ENCODE measurements around the gene GRIA4.
"Not testable (repeated sequence)": the region's sequence is repeated elsewhere in the genome, so short reads cannot be mapped to it uniquely, and the experiment has no call there.

The GRIA4 gene

DNA sequence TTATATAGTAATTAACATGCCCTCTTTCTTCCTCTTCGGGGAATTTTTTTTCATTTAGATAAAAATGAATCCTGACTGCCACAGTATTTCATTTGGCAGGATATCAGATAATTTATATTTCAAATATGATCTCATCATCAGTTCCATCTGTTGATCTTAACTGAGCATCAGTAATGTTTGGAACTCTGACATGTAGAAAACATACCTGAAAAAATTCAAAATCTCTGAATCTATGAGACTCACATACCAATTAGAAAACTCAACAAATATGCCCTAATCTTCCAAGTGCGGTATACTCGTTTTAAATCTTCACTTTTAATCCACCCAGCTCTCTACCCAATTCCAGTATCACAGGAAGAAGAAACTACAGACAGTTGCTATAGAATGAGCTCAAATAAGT, 250.2 kb downstream of the GRIA4 start:
- no peak for DNase-seq (ENCODE audit: low read depth)

DNA sequence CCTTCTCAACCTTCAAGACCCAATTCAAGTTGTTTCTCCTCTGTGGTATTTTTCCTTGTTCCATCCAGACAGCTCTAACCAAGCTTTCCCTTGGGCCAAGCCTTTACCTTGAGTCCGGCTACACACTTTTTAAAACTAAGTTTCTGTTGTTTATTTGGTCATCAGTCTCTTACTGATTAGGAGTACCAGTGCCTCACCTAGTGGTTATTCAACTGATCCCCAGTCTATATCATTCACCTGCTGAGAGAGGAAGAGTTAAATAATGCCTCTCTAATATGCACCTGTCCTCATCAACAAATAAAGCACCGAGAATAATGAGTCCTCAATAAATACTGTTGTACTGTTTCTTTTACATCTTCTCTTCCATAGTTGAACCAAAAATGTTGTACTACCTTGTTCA, 251.4 kb downstream of the GRIA4 start:
- DNase-seq (ENCODE audit: low read depth): no peak

DNA sequence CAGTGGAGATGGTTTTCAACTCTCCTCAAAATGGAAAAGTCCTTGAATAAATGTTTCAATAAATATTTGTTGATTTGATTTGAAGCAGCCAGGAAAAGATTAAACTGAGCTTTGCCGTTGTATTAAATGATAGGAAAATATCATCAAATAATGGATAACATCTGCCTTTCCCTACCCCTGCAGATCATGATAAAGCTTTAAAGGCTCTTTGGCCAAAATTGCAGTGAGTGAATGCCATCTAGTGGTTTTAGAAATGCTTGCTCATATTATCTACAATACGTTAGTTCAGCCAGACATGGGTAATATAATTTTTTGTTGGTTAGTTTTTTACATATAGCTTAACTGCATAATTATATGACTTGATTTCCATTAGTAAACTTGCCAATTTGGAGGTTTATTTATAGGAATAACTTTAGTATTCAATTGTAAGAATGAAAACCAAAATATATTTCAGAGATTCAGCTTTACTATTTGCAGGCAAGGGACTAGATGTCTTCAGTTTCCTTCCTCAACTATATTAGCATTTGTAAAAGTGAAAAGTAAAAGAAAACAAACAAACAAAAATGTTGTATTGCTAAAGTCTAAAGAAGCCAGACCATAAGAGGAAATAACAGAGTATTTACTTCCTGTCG, 253.0 kb downstream of the GRIA4 start:
- no peak for DNase-seq (ENCODE audit: low read depth)

DNA sequence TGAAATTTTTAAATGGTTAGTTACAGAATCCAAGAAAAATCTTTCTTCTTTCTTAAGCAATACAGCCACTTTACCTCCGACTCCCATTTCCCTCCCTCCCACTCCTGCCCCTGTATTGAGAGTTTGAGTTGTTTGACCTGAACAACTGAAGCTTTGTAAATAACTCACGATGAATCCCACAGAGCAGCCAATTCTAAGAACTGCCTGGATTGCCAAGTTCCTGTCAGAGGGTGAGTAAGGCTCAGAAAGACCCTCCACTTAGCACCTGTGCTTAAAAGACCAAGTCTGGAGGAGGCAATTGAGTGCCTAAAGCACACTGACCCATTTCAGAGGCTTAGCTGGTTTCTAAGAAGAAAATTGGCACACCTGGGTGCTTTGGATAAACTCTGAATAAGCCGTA, 253.7 kb downstream of the GRIA4 start:
- no peak for DNase-seq (ENCODE audit: low read depth)

DNA sequence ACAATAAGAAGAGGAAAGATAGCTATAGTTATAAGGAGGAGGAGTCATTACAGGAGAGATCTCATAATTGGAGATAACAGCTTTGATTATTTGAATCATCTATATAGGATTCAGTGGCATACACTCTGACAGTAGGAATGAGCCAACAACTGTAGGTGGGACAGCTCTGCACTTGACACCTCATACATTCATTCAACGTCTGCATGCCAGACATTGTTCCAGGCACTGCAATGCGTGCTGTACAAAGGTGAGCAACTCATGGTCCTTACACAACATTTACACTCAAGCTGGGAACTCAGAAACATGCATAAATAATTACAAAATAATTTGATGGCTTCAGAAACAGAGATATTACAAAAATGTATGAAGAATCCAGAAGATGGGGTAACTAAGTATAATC, 257.9 kb downstream of the GRIA4 start:
- no peak for DNase-seq (ENCODE audit: low read depth)

GRCh38 chr11:105868762-105869285, 259.0 kb downstream of the GRIA4 start:
- DNase-seq (ENCODE audit: low read depth): no peak

GRCh38 chr11:105870516-105871113, 260.7 kb downstream of the GRIA4 start:
- DNase-seq (ENCODE audit: low read depth): no peak

DNA sequence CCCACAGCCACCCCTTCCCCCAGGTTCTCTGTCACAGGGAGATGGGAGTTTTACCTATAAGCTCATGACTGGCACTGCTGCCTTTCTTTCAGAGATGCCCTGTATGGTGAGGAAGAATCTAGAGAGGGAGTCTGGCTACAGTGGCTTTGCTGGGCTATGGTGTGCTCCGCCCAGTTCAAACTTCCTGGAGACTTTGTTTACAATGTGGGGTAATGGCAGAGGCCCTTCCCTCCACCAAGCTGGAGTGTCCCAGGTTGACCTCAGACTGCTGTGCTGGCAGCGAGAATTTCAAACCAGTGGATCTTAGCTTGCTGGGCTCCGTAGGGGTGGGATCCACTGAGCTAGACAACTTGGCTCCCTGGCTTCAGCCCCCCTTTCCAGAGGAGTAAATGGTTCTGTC, 268.6 kb downstream of the GRIA4 start:
- no peak for DNase-seq (ENCODE audit: low read depth)

DNA sequence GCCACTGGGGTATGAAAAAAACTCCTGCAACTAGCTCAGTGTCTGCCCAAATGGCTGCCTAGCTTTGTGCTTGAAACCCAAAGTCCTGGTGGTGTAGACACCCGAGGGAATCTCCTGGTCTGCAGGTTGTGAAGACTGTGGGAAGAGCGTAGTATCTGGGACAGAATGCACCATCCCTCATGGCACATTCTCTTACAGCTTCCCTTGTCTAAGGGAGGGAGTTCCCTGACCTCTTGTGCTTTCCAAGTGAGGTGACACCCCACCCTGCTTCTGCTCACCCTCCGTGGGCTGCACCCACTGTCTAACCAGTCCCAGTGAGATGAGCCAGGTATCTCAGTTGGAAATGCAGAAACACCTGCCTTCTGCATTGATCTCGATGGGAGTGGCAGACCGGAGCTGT, 269.1 kb downstream of the GRIA4 start:
- not testable (repeated sequence) for DNase-seq (ENCODE audit: low read depth)

- no peak for DNase-seq (ENCODE audit: low read depth)
These were observed 271.2 kb downstream of the GRIA4 start for GRCh38 chr11:105881027-105881426.

DNA sequence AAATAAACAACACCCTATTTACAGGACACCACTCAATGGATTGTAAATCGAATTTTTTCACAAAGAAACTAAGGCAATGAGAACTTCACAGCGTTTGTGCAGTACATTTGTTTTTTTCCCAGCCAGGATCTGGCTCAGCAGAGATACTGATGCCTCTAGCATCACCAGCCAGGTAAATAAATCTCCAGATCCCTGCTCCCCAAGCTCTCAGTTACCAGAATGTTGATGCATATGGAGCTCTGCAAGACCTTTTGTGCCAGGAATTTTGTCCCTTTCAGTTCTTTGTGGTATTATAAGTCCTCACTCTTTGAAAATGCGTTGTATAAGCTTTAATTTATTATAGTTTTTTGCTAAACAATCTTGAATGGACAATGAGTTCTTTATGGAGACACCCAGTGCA, 274.6 kb downstream of the GRIA4 start:
- no peak for DNase-seq (ENCODE audit: low read depth)

GRCh38 chr11:105891685-105892084, 281.8 kb downstream of the GRIA4 start:
- DNase-seq (ENCODE audit: low read depth): no peak

DNA sequence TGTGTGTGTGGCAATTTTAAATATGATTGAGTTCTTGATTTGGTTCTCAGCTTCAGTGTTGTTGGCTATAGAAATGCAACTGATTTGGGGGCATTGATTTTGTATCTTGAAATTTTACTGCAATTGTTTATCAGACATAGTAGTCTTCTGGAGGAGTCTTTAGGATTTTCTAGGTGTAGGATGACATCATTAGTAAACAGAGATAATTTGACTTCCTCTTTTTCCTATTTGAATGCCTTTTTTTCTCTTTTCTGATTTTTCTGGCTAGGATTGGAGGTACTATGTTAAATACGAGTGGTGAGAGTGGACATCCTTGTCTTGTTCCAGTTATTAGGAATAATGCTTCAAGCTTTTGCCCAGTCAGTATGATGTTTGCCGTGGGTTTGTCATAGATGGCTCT, 287.3 kb downstream of the GRIA4 start:
- no peak for DNase-seq (ENCODE audit: low read depth)

DNA sequence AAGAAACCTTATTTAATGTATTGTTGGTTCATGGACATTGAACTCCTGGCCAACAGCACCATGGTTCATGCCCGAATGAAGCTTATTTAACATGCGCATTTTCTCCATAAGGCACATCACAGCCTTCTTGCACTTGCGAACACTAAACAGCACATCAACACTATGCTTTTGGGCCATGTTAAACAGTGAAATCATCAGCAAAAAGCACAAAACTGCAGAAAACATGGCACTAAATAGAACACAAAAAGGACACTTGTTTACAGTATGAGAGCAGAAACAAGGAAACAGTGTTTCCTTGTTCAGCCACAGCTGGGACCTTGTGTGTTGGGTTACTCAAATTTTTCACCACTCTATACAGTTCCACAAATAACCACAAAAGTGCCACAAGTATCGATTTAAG, 289.9 kb downstream of the GRIA4 start:
- DNase-seq (ENCODE audit: low read depth): no peak

- no peak for DNase-seq (ENCODE audit: low read depth)
These were observed 290.7 kb downstream of the GRIA4 start for GRCh38 chr11:105900515-105901035.

- no peak for DNase-seq (ENCODE audit: low read depth)
These were observed 293.2 kb downstream of the GRIA4 start for GRCh38 chr11:105903113-105903512.

DNA sequence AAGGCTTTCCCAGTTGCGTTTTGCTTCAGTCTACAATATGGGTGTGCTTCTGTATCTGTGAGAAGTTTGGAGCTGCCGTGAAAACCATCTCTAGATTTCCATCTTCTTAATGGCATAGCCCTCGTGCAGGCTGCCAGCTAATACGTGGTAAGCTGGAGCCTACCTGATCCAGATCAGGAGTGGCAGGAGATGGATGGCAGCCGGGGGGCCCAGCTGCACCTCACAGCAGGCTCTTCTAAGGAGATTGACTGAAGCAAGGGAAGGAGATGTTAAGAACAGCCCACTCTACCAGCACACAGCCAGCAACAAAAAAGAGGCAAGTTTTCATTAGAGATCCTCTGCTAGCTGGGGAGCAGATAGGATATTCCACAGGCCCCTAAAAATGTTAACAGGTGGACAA, 296.6 kb downstream of the GRIA4 start:
- DNase-seq (ENCODE audit: low read depth): no peak

- DNase-seq (ENCODE audit: low read depth): no peak
These were observed 297.4 kb downstream of the GRIA4 start for GRCh38 chr11:105907319-105907718.

DNA sequence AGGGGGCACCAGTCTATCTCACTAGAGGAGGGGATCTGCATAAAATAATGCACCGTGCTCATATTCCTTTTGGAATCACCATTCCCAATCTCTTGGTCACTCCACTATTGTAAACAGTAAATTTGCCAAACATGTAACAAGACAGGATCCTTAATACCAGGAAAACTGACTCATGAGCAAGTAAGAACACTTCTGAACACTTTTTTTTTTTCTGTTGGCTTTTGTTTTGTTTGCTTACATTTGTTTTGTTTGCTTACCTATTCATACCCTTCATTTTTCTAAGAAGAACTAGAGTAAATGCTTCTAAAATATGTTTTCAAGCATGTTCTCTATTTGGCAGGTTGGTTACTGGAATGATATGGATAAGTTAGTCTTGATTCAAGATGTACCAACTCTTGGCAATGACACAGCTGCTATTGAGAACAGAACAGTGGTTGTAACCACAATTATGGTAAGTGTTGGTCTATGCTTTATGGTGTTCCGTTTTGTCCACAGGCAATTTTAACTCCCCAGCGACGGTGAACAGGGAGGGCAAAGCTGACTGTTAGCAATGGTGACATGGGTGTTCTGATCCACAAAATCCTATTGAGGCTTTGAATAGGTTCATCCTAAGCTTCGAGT, 300.3 kb downstream of the GRIA4 start:
- DNase-seq (ENCODE audit: low read depth): no peak

GRCh38 chr11:105911454-105911853, 301.6 kb downstream of the GRIA4 start:
- no peak for DNase-seq (ENCODE audit: low read depth)

- no peak for DNase-seq (ENCODE audit: low read depth)
These were observed 302.8 kb downstream of the GRIA4 start for GRCh38 chr11:105912666-105913065.

DNA sequence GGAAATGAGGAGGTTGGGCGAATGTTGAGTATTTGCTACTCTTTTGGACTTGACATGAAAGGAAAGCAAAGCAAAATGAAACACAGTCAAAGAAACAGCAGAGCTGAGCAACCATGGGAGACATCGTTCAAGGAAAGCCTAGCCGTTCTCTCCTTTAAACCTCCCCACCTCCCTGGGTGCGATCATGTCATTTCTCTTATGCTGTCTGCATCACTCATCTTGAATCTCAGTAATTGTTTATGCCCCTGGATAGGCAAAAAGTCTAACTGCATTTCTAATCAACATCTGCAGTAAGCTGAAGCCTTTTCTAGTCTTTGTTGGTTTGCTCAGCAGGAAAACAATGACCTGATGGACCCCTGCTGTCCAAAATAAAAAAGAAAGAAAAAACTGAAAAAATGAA, 305.1 kb downstream of the GRIA4 start:
- DNase-seq (ENCODE audit: low read depth): no peak

DNA sequence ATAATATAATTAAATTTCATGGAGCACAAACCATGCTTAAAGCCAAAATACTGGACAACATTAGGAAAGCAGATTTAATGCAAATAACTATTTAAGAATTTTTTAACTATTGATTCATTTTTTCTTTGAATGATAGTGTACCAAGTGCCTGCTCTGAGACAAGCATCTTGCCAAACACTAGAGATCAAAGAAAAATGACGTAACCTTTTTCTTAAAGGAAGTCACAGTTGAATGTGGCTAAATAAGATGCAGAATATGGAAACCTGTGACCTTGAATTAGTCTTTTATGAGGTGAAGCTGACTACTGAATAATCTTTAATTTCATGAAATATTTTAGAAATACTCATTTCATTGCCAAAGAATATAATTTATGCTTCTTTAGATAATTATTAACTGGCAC, 308.2 kb downstream of the GRIA4 start:
- DNase-seq (ENCODE audit: low read depth): no peak

Data from stimulated activated CD8-positive, alpha-beta memory T cell treated with anti-CD3 and anti-CD28 coated beads, Interleukin-15, amount 100 ng/mL, for 1 hour (primary cell).